Mammary epithelial cell (primary cell): ENCODE data around the gene KRTAP5-10.
"Not testable (repeated sequence)": the region's sequence is repeated elsewhere in the genome, so short reads cannot be mapped to it uniquely, and the experiment has no call there.

ENCODE experiments used
- EZH2 ChIP-seq: IDR thresholded peaks from 2 replicates; pipeline ENCODE4 v1.6.1; 2012; ENCODE audit warnings: low read length, inconsistent platforms, borderline replicate concordance
- TF ChIP-seq, protein P1 (sequence below), 2 donors: IDR thresholded peaks in 1 of 2; conservative IDR thresholded peaks in 1 of 2; 2 replicates each; pipeline ENCODE4 v1.5.1; 2011 to 2012; ENCODE audit warnings: inconsistent platforms in 2 of 2, low read length in 2 of 2, mild to moderate bottlenecking in 2 of 2, control low read depth in 1 of 2, low read depth in 1 of 2; ENCODE audit not compliant: insufficient read depth in 1 of 2; ENCODE audit errors: extremely low read depth in 1 of 2

DNA sequence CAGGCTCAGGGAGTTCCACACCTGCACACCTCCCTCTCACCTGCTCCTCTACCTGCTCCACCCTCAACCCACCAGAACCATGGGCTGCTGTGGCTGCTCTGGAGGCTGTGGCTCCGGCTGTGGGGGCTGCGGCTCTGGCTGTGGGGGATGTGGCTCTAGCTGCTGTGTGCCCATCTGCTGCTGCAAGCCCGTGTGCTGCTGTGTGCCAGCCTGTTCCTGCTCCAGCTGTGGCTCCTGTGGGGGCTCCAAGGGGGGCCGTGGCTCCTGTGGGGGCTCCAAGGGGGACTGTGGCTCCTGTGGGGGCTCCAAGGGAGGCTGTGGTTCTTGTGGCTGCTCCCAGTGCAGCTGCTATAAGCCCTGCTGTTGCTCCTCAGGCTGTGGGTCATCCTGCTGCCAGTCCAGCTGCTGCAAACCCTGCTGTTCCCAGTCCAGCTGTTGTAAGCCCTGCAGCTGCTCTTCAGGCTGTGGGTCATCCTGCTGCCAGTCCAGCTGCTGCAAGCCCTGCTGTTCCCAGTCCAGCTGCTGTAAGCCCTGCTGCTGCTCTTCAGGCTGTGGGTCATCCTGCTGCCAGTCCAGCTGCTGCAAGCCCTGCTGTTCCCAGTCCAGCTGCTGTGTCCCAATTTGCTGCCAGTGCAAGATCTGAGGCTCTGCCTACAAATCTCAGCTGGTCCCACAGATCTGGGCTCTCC lies 27.2 kb upstream of the KRTAP5-10 start, which contains the start of gene KRTAP5-8:
- TF ChIP-seq, protein P1, sequence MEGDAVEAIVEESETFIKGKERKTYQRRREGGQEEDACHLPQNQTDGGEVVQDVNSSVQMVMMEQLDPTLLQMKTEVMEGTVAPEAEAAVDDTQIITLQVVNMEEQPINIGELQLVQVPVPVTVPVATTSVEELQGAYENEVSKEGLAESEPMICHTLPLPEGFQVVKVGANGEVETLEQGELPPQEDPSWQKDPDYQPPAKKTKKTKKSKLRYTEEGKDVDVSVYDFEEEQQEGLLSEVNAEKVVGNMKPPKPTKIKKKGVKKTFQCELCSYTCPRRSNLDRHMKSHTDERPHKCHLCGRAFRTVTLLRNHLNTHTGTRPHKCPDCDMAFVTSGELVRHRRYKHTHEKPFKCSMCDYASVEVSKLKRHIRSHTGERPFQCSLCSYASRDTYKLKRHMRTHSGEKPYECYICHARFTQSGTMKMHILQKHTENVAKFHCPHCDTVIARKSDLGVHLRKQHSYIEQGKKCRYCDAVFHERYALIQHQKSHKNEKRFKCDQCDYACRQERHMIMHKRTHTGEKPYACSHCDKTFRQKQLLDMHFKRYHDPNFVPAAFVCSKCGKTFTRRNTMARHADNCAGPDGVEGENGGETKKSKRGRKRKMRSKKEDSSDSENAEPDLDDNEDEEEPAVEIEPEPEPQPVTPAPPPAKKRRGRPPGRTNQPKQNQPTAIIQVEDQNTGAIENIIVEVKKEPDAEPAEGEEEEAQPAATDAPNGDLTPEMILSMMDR (conservative IDR thresholded peaks at IDR 0.05 in 1 of 2, IDR thresholded peaks at IDR 0.05 in 1 of 2; ENCODE audit: extremely low read depth in 1 of 2, insufficient read depth in 1 of 2, low read depth in 1 of 2, low read length in 2 of 2), result not testable (repeated sequence)
- not testable (repeated sequence) for TF ChIP-seq EZH2
